CD4-positive, alpha-beta T cell treated with Interleukin-15 for 4 hours (primary cell): Measurements from ENCODE around the gene CCNG1.
A peak's percentile ranks its signal among the peaks of the same experiment; 100 is the strongest.
"Not testable (repeated sequence)": the region's sequence is repeated elsewhere in the genome, so short reads cannot be mapped to it uniquely, and the experiment has no call there.

Experiments used
- DNase-seq: peaks from one replicate; pipeline ENCODE4 v3.0.0-alpha.2; 2020; ENCODE audit warnings: low spot score

Gene CCNG1, protein sequence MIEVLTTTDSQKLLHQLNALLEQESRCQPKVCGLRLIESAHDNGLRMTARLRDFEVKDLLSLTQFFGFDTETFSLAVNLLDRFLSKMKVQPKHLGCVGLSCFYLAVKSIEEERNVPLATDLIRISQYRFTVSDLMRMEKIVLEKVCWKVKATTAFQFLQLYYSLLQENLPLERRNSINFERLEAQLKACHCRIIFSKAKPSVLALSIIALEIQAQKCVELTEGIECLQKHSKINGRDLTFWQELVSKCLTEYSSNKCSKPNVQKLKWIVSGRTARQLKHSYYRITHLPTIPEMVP

DNA sequence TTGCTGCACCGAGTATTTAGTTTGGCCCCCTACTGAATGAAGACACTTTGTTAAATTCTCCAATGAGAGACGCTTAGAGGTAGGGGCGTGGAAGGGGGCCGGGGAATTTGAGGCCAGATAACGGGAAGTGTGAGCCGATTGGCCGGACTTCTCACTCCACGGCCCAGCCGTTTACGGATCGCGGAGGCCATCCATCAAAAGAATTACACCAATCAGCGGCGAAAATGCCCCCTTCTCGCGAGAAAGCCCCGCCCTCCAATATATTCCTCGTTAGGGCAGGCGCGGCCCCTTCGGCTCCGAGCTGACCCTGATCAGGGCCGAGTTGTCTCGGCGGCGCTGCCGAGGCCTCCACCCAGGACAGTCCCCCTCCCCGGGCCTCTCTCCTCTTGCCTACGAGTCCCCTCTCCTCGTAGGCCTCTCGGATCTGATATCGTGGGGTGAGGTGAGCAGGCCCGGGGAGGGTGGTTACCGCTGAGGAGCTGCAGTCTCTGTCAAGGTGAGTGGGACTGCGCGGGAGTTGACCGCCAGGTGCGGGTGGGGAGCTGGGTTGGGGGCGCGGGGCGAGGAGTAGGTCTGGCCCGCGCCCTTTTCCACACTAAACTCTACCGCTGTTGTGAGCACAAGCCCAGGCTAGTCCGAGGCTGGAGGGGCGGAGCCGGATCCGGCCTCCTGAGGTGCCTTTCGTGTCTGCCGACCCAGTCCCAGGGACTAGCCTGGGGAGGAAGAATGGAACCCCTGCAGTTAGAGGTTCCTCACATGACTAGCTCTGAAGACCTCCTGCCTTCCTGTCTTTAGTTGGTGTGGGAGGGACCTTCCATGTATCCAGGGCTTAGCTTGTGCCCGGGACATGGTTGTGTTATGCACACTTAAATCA, at the start of gene CCNG1:
TSS of gene CCNG1 (plus strand) at position 287 of the 874 bp plus-strand sequence. CDS start 1,662 bp downstream, outside the sequence.
- DNase-seq = peak; percentile 93

GRCh38 chr5:163395792-163396191, 41.6 kb upstream of the CCNG1 start:
- DNase-seq = no peak

DNA sequence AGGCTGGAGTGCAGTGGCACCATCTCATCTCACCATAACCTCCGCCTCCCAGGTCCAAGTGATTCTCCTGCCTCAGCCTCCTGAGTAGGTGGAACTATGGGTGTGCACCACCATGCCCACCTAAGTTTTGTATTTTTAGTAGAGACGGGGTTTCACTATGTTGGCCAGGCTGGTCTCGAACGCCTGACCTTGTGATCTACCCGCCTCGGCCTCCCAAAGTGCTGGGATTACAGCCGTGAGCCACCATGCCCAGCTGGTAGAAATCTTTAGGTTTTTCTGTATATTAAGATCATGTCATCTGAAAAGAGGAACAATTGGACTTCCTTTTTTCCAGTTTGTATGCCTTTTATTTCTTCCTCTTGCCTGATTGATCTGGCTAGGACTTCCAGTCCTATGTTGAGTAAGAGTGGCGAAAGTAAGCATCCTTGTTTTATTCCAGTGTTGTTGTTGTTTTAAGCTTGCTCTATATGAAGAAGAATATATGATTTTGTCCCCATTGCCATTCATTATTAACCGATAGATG, 40.5 kb upstream of the CCNG1 start:
- DNase-seq = not testable (repeated sequence)

- no peak for DNase-seq
Observed at GRCh38 chr5:163397354-163397753, 40.0 kb upstream of the CCNG1 start.

GRCh38 chr5:163399923-163400322, 37.5 kb upstream of the CCNG1 start:
- no peak for DNase-seq

DNA sequence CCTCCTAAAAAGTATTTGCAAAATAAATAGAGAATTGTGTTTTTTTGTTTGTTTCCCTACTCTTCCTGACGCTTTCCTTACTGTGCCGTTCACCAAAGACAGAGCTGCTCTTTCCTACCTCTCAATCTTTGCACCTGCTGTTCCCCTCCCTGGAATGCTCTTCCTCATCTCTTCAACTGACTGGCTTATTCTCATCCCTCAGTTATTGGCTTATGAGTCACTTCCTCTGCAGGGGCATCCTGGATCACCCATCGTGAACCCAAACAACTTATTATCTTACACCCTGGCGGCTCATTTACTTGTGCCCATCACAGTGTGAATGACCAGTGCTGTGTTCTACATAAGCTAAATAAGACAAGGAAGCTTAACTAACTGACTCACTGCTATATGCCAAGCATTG, 36.1 kb upstream of the CCNG1 start:
- DNase-seq = no peak

DNA sequence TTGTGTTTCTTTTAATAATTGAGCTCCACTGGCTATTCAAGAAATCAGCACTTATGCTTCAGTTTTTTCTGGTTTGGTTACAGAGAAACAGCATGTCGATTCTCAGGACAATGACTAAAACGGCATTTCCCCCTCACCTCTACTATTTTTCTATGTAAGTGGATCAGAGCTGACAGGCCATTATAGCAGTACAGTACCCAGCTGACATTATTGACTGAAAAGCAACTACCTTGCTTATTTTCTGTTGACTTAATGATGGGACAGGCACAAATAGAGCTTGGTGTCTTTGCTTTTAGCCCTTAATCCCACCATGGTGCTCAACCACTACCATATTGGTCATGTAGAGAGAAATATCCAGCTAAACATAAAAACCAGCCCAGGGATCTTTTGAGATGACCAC, 35.4 kb upstream of the CCNG1 start:
- DNase-seq = no peak

DNA sequence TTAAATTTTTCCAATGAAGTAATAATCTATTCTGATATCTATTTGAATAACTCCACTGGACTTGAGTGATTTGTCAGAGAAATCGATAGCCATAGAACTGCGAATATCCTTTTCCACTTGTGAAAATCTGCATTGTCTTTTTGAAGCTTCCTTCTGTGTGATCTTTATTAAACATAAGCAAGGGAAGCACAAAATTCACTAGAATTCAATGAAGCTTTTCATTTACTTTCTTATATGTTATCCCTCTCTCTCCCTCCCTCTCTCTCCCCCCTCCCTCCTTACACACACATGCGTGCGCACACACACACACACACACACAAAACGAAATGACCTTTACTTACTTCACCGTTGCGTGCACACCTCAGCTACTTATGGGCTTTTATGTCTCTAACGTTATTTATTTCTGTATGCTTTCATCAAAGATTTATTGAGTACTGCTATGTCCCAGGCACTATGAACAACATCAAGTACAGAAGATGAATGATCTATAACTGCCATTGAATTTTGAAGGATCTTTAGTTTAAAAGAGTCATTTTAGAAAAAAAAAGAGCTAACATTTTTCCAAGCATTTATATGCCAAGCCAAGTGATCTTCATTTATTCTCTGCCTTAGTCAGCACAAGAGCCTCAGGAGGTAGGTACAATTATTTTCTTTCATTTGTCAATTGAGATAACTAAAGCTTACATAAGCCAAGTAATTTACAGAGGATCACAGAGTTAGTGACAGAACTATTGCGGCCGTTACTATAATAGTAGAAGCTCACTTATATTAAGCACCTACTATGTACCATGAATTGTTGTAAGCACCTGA, 32.8 kb upstream of the CCNG1 start:
- DNase-seq = no peak

GRCh38 chr5:163407034-163407655, 30.2 kb upstream of the CCNG1 start:
- no peak for DNase-seq

GRCh38 chr5:163408311-163408923, 29.0 kb upstream of the CCNG1 start:
- peak; percentile 61 for DNase-seq

- no peak for DNase-seq
Observed at GRCh38 chr5:163409384-163409783, 28.0 kb upstream of the CCNG1 start.

DNA sequence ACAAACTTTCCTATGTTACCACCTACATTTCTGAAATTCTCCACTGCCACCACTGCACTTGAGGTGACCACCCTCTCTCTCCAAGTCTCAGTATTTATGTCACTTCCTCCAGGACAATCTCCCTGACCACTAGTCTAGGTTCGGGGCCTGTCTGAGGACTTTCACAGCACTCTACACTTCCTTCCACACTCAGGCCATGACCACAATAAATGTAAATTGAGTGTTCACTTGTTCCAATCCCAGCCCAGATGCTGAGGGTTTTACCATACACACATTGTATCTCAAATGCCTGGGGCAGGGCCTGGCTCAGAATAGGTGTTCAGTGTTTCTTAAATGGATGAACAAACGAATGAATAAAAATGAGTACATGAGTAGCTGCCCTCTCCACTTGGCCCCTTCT, 26.9 kb upstream of the CCNG1 start:
- no peak for DNase-seq

DNA sequence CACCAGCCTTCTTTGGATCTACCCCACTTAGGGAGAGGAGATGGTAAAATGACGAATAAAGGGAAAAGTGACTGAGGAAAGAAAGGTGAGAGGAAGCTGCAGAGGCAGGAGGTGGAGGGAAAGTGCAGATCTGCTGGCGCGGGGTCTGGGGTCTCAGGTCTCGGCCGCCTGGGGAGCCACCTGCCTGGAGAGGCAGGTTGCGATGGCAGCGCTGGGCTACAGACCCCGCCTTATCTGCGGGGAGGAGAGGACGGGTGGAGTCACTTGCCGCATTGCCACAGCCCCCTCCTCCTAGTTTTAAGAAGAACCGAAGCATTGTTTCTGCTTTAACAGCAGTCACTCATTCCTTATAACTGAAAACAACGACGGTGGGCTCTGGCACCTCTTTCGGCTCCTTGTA, 21.7 kb upstream of the CCNG1 start:
- not testable (repeated sequence) for DNase-seq

GRCh38 chr5:163424836-163425235, 12.6 kb upstream of the CCNG1 start:
- DNase-seq = no peak

- DNase-seq = not testable (repeated sequence)
Observed at GRCh38 chr5:163426128-163426527, 11.3 kb upstream of the CCNG1 start.

DNA sequence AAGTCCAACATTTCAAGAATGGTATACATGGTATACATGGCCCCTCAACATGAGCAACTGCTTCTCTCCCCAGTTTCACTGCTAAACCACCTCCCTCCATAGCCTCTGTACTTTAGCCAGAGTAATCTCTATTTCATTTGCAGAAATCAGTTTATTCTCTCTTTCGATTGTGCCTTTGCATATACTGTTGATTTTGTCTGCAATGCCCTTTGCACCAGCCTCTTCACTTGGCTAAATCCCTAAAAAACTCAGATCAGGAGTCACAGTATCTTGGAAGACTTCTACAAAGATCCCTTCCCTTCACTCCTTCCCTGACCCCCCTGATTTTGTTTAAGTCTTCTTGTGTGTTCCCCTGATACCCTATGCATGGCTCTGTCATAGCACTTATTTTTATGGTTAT, 4.9 kb upstream of the CCNG1 start:
- DNase-seq = no peak

DNA sequence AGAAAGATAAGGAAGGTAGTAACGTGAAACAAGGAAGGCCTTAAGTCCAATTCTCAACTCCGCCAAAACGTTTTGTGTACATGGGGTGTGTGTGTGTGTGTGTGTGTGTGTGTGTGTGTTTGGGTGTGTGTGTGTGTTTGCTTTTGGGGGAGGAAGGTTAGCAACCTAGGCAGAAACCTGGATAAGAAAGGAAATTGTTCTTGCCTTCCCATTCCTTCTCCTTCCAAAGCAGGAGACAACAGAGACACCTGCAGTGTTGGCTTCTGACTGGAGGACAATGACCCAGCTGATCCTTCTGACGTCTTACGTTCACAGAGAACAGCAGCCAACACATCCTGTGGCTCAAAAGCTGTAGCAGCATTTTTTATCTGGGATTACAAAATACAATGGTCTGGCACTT, 4.1 kb upstream of the CCNG1 start:
- DNase-seq = no peak

GRCh38 chr5:163434401-163434866, 3.0 kb upstream of the CCNG1 start:
- no peak for DNase-seq

DNA sequence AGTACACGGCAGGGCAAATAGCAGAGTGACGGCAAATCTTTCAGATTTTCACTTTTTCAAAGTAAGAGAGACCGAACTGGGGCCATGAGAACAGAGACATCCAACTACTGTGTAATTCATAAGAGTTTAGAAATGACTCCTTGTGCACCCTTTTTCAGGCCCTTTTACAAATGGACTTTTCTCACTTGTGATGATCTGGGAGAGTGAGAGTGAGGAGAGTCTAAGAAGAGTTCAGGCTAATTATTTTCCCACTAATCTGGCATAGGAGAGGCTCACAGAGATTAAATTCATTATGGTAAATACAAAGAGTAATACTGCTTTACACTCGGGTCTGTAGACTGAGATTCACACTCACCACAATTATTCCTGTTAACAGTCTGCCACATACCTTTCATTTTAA, 880 bp upstream of the CCNG1 start:
- DNase-seq = no peak

DNA sequence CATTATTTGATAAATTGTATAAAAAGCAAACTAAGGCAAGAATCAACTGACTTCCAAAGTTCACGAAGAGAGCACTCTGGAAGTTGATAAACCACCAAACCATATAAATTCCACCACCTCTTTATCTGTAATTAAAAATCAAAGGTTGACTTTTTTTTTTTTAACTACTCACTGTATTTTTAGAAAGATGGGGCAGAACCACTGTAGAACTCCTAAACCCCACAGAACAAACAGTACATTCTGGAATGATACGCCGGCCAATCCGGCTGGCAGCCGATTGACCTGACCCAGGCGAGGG, 435 bp upstream of the CCNG1 start:
- DNase-seq = no peak

DNA sequence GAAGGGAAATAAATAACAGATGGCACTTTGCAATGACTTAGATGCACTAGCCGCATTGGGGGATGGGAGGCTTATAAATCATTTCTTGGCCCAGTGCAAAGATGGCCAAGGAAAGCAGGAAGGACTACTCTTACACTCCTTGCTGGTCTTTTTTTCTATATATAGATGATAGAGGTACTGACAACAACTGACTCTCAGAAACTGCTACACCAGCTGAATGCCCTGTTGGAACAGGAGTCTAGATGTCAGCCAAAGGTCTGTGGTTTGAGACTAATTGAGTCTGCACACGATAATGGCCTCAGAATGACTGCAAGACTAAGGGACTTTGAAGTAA, 1.7 kb downstream of the CCNG1 start:
- DNase-seq = no peak

DNA sequence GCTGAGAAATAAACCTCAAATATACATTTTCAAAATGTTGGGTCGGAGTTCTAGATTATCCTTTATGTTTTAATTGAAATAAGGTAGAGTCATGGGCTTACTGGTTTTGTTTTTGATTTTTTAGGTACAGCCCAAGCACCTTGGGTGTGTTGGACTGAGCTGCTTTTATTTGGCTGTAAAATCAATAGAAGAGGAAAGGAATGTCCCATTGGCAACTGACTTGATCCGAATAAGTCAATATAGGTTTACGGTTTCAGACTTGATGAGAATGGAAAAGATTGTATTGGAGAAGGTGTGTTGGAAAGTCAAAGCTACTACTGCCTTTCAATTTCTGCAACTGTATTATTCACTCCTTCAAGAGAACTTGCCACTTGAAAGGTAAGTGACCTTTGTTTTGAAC, 3.6 kb downstream of the CCNG1 start:
- no peak for DNase-seq
